ENCODE results near the gene CAP2.

DNA sequence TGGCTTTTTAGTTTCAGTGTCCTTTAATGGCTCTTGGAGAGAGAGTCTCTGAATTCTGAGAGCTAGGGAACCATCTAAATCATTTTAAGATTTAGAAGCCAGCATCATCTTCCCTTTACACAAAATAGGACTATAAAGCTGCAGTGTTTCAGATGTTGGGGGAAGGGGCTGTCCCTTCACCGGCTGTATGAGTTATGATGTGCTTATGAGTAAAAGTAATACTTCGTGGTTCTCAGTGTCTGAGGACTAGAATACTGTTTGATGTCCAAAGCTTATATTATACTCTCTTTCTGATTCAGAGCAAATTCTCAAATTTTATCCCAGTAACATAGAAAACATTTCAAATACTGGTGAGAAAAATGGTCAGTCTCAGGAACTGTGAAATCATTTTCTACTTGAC, 143.2 kb downstream of the CAP2 start:
- no peak for TF ChIP-seq EZH2 (IDR thresholded peaks at IDR 0.05)
- no peak for TF ChIP-seq POLR2AphosphoS5 (IDR thresholded peaks at IDR 0.05; ENCODE audit: borderline replicate concordance, low read depth, low read length)

All from SK-N-MC (cell line).